NOMO-1 (cell line): ENCODE measurements around the gene TBRG4.

Source experiments
- DNase-seq, 2 experiments: peaks; one replicate each; lab custom pipeline; 2025; ENCODE audit not compliant: unreplicated experiment in 2 of 2; lab: John Stamatoyannopoulos, UW

Gene TBRG4

DNA sequence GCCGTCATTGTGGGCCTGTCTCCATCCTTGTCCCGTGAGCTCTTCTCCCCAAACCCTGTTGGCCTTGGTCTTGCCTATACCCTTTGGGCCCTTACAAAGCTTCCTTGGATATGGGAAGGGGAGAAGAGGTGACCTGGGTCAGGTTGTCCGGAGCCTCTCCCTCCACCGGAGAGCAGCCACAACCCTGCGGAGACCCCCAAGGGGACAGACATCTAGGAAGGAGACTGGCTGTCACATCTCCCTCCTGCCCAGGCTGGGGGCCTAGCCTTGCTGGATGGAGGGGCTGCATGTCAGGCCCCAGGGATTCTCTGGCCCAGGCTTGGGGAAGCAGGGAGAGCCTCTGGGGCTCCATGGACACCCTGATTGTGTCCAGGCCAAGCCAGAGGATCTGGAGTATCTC lies 34.6 kb downstream of the TBRG4 start:
- DNase-seq: no peak

DNA sequence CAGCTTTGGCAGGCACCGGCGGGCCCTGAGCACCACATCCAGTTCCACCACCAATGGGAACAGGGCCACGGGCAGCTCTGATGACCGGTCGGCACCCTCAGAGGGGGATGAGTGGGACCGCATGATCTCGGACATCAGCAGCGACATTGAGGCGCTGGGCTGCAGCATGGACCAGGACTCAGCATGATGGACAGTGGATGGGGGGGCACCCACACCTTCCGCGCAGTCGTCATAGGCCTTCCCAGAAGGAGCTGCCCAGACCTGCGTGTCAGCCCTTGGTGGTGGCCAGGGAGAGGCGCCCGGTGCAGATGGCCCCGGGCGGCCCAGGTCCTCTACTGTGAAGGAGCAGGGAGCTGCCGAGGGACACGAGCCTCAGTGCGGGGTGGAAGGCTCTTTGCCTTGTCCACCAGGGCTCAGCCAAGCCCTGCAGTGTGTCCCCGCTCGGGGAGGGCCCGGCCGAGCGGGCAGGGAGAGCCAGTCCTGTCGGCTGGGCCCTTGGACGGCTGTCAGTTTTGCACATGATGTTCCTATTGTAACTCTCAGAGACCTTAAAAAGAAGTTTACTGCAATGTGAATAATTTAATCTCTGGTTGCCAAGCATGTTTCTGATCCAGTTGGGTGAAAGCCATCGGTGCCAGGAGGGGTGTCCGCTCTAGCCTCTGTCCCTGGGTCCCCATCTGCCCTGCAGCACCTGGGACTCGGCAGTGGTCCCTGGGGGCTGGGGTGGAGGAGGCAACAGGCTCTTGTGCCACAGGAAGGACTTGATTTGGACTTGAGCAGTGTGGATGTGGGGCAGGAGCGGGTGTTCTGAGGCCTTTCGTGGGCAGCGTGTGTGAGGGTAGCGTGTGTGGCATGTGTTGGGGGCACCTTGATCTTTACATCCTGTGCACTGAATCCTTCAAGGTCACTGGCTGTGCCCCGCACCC lies 35.4 kb downstream of the TBRG4 start:
- no peak for DNase-seq

DNA sequence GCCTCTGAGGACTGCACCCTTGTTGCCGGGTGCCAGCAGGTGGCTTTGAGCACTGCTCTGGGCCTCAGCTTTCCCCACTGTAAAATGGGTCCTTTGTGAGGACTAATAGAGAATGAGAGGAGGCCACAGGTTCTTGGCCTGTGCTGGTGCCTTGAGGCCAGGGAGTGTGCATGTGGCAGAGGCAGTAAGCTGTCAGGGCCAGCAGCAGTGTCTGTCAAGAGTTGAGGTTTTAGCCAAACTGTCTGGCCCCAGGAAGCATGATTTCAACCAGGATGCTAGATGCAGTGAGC lies 36.2 kb downstream of the TBRG4 start:
- no peak for DNase-seq

DNA sequence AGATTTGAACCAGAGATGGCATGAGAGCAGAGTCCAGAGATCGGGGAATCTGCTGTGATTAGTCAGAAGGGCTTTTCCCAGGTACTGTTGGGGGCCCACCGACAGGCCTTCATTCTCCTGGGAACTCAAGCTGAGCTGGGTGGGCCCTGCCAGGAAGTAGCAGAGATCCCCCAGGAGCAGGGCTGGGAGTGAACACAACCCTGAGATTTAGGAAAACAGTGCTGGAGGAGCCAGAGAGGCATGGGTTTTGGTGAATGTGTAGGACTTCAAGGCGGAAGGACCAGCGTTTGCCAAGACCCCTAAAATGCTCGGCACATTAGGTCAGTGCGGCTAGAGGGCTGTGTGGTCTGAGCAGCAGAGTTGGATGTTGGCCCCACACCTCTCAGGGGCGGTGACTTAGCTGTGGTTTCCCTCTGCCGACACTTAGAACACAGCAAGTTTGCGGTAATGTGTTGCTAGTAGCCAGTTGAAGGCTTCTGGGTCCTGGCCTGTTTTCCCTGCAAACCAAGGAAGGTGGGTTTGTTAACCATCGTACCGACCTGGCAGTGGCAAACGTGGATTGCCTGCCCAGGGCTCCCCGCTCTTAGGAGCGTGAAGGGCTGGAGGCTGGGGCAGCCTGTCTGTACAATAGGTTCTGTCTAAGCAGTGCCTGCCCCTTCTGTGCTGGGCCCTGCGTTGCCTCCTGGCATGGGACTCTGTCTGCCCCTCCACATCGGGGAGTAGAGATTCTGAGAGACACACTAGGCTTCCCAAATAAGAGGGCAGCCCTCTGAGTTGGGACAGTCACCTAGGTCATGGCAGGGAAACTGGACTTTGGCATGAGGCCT lies 36.8 kb downstream of the TBRG4 start:
- DNase-seq: no peak

DNA sequence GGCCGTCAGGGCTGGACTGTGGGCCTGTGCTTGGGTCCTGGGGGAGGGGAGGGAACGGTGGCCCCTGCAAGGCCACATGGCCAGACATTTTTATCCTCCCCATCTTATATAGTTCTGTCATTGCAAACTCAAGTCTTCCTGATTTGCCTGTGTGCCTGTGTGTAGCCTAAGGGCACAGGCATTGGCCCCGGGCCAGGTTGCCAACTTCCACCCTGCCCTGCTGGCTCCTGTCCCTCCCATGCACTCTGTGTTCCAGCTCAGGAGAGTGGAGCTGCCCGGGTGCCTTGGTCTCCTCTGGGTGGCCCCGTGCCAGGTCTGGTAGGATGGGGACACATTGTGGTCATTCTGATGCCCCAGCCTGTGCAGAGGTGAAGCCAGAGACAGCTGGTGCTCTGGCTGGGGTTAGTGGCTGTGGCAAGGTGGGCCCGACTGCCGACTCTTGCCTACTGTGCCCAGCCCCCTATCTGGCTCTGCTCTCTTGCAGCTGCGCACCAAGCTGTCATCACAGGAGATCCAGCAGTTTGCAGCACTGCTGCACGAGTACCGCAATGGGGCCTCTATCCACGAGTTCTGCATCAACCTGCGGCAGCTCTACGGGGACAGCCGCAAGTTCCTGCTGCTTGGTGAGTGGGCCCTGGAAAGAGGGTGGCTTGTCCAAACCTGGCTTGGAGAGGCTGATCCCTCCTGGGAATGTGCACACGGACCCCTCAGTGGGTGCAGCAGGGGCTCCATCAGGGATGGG lies 37.5 kb downstream of the TBRG4 start:
- DNase-seq: no peak

DNA sequence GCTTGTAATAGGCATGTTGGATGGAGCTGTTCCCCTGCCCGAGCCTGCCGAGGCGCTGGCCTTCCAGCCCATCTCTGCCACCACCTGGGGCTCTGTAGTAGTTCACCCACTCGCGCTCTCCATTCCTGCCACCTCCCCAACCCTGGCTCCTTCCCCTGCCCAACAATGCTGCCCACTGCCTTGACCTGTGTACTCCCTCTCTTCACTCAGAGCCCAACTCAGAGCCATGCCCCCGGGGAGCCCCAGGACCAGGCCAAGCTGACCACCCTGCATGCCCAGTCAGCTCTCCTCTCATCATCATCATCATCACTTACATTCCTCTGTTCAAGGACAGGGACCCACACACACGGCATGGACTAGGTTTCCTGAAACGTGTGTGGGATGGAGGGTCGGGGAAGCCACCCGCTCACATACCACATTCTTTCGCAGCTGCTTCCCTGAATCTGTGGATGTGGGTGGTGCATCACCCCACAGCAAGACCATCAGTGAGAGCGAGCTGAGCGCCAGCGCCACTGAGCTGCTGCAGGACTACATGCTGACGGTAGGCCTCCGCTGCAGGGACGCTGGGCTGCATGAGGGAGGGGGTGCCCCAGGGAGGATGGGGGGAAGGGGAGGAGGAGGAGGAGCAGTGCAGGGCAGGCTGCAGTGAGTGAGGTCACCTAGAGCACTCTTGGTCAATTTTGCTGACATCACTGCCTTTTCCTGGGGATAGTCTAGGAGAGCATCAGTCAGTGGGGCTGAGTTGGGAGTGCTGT lies 38.3 kb downstream of the TBRG4 start:
- DNase-seq: no peak

DNA sequence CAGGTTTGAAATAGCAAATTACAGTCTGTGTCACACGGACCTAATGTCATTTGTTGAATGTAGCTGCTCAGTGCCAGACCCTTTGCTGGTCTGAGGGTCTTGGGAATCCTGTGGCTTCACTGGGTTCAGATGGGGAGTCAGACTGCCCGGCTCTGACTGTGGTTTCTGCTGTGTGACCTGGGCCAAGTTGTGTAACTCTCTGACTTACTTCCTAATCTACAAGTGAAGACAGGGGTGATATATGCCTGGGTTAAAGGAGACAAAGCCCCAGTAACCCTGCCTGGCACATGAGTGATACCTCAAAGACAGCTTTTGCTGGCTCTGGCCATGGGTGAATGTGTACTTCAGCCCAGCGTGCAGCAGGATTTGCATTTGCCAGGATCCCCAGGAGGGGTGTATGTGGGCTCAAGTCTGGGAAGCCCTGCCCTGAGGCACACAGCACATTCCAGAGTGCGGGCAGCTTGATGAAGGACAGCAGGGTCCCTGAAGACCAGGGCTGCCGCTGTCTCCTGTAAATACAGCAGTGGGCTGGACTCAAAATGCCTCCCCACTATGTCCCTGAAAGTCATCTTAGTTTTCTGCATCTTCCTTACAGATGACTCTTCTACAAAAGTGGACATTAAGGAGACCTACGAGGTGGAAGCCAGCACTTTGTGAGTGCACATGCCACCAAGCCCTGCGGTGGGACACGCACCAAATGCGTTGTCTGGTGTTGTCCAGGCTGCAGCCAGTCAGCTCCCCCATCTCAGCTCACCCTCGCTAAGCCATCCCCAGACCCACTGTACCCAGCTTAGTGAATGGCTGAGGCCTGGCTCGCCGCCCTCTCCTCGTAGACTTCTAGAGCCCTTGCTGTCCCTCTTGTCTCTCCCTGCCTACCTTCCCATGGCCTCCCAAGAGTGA lies 39.1 kb downstream of the TBRG4 start:
- no peak for DNase-seq

DNA sequence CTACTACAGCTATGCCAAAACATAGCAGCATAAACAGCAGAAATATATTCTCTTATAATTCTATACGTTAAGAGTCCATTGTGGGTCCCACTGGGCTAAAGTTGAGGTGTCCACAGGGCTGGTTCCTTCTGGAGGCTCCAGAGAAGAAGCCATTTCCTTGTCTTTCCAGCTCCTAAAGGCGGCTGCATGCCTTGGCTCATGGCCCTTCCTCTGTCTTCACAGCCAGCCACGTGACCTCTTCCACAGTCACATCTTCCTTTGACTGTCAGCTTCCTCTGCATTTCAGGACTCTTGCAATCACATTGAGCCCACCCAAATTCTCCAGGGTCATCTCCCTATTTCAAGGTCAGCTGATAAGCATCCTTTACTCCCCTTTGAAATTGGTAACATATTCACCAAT lies 40.0 kb downstream of the TBRG4 start:
- no peak for DNase-seq

DNA sequence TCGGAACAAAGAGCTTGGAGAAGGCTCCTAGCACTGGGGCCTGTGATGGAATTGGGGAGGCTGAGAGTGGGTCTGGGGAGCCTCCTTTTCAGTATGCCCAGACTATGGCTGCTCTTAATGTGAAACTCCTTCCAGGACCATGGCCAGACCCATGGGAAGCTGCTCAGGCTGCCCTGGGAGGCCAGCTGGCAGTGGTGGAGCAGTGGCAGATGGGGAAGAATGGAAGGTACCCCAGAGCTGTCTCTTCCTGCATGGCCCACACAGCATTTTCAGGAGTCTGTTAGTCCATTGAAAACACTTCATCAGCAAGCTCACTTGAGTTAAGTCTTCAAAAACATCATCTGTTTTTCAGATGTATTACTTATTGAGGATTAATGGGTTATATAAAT lies 41.2 kb downstream of the TBRG4 start:
- DNase-seq: no peak

DNA sequence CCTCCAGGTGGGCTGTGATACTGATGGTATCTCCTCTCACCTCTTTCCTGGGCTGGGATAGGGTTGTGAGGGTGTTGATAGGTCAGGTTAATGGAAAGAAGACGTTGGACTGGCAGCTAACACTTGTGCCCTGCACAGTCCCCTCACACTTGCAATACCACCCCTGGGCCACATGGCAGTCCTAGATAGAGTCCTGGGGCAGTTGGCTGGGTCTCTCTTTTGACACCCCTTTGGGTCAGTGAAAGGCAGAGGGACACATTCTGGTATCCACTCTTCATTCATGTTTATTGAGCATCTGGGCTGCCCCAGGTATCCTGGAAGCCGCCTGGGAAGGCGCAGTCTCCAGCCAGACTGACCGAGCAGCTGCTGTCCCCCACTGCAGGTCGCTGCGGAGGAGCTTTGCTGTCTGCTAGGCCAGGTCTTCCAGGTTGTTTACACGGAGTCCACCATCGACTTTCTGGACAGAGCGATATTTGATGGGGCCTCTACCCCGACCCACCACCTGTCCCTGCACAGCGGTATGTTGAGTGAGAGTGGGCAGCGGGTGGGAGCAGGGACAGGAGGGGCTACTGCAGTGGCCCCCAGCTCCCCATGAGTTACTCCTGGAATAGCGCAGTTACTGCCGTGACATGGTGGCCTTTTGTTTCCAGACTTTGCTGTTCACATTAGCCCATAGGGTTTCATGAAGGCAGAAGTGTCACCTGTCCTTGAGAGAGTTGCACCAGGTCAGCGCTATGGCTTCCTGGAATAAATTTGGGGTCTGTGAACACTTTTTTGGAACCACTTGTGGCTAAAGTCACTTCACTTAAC lies 41.8 kb downstream of the TBRG4 start:
- DNase-seq: no peak

DNA sequence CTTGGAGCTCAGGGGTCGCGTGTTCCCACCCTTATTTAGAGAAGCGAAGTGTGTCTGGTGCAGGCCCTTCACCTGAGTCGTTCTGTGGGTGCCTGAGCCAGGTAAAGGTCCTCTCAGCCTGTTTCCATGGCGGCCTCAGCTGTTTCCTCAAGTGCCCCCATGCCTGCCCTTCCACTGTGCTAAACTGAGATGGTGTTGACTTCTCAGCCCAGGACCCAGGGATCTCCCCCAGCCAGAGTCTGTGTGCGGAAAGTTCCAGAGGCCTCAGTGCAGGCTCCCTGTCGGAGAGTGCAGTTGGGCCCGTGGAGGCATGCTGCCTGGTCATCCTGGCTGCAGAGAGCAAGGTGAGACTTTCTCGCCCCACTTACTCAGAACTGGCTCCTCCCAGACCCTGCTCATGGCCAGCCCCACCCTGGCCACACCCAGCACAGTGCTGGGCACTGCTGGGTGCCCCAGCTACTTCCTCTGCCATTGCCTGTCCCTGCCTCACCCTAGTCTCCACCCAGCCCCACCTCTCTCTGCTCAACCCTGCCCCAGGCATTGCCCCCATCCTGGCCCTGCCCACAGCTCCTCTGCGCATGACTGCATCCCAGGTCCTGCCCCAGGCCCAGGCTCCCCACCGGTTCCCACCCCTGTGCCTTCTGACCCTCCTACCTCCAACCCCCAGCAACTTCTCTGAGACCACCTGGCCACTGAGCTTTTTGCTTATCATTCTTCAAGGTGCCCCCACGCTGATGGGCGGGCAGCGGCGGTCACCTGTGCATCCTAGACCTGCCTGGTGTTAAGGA lies 43.1 kb downstream of the TBRG4 start:
- DNase-seq: no peak

DNA sequence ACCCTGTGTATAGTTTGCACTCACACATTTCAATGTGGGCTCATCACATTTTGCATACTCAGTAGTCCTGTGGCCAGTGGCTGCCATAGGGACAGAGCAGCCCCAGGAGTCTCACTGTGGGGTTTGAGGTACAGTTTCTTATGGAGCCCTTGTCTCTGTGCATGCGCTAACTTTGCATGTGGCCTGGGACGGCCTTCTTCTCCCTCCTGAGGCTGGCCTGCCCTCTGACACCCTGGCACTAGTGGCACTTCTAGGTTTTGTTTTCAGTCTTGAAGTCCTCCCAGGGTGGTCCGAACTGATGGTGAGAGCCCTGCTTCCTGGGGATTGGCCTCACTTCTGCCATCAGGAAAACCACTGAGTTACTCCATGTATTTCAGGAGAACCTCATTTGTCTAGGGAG lies 43.9 kb downstream of the TBRG4 start:
- no peak for DNase-seq

DNA sequence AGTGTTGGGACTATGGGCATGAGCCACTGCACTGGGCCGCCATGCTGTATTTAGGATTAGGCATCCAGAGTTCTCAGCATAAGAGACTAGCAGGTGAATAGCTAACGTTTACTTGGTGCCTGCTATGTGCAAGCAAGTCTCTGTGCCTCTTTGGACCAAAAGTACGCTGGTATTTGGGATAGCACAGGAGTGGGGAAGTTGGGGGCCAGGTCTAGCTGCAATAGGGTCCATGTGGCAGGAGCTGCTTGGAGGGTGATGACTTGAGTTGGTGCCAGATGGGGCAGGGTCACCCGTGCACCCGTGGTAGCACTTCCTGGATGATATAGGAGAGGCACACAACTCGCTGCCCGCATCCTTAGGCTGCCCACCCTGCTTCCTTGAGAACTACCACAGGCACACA lies 45.1 kb downstream of the TBRG4 start:
- no peak for DNase-seq

DNA sequence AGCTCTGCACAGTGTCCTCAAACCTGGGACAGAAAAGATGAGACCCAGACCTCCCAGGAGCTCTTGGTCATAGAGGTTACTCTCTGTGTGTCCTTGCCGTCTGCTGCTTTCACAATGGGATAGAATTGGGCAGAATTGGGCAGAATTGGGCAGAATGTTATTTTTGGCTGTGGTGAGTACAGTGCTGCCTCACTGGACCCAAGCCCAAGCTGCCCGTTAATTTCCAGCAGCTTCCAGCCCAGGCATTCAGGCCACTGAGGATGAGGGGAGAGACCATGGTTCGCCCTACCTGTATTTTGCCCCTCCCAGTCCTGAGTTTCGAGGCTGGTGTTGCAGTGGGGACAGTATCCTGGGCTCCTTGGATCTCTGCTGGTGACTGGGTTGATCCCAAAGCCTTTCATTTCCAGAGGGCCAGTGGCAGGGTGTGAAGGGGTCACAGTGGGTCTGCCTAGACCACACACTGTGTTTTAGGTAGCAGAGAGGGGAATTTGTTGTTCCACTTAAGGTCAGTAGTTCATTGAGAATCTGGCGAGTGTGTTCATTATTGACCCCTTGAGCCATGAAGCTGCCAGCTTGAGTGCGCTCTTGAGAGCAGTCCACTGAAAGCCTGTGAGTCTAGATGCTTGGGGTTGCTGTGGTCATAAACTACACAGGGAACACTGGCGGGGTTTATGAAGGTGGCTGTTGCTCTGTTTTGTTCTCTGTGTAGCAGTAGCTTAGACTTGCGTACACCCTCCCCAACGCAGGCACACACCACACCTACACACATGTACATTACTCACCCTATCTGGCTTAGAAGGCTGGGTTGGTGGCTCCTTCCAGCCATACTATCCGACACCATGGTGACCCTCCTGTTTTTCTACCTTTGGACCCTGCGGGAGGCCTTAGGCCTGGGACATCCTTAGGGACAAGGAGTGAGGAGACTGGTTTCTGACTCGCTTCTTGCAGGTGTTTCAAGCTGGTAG lies 46.2 kb downstream of the TBRG4 start:
- no peak for DNase-seq

DNA sequence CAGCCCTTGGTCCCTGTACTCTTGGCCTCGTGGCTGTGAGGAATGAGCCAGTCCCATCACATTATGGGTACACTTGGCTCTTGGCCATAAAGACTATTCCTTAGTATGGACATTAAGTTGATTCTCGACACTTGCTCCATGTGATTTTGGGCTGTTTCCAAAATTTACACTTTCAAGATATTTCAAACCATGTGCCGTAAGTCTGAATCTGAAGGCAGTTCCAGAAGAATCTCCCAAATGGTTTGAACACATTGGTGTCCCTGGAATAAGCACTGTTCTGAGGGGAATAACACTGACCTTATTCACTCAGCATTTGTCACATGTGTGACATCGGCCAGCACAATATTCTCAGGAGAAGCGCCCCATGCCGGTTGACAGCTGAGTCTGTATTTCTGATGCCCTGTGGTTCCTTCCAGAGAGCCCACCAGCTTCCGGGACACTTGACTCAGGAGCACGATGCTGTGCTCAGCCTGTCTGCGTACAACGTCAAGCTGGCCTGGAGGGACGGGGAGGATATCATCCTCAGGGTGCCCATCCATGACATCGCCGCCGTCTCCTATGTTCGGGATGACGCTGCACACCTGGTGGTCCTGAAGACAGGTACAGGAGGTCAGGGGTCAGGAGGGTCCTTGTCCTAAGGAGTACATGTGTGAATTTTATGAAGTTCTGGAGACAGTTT lies 47.3 kb downstream of the TBRG4 start:
- no peak for DNase-seq

DNA sequence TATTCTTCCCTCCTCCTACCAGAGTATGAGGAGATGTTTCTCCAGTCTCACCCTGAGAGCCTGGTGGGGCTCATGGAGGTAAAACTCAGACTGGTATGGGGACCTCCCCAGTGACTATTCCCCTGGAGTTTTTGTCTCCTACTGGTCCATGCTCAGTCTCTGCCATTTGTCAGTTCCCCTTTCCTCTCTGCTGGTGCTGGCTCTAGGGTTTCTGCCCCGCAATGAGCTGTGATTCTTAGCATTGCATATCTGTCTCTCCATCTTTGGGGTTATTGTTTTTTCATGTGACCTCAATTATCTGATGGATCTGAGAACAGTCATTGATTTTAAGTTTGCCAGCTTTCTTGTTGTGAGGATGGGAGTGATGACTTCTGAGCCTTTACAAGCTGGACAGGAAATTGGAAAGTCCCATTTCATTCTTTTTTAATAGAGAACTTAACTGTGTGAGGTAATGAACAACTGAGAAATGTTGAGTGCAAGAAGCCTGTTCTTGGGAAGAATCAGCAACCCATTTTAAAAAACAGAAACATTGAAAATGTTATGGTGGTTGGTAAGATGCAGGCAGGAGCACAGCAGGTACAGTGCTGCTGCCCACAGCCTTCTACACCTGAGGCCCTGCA lies 49.6 kb downstream of the TBRG4 start:
- DNase-seq: no peak
